Uterus (tissue), 2 donors: Measurements from ENCODE around the gene ACSF2.

Experiments used
- POLR2A ChIP-seq, 2 donors: fragments of 450-650 bp; IDR thresholded peaks; one replicate each; pipeline ENCODE4 v1.6.1; 2016; ENCODE audit warnings: antibody characterized with exemption in 2 of 2, mild to moderate bottlenecking in 1 of 2, moderate library complexity in 1 of 2
- TF ChIP-seq, protein P1 (sequence below), 4 experiments: fragments of 200-600 bp in 2 of 4; fragments of 450-650 bp in 2 of 4; sonication (generic) in 2 of 4; IDR thresholded peaks; one replicate each; pipeline ENCODE4 v1.5.1; 2016 to 2019; ENCODE audit warnings: antibody characterized with exemption in 4 of 4, mild to moderate bottlenecking in 2 of 4, moderate library complexity in 1 of 4

GRCh38 chr17:50458270-50458669, 32.3 kb downstream of the ACSF2 start:
- TF ChIP-seq, protein P1, sequence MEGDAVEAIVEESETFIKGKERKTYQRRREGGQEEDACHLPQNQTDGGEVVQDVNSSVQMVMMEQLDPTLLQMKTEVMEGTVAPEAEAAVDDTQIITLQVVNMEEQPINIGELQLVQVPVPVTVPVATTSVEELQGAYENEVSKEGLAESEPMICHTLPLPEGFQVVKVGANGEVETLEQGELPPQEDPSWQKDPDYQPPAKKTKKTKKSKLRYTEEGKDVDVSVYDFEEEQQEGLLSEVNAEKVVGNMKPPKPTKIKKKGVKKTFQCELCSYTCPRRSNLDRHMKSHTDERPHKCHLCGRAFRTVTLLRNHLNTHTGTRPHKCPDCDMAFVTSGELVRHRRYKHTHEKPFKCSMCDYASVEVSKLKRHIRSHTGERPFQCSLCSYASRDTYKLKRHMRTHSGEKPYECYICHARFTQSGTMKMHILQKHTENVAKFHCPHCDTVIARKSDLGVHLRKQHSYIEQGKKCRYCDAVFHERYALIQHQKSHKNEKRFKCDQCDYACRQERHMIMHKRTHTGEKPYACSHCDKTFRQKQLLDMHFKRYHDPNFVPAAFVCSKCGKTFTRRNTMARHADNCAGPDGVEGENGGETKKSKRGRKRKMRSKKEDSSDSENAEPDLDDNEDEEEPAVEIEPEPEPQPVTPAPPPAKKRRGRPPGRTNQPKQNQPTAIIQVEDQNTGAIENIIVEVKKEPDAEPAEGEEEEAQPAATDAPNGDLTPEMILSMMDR (IDR thresholded peaks at IDR 0.05): no peak
- no peak for TF ChIP-seq POLR2A (IDR thresholded peaks at IDR 0.05)
